Measurements from ENCODE around the gene CHMP2B. TPM values are rescaled to one million over a fixed set of nuclear protein-coding genes. Genes with fewer than 3 reads are reported as not detected.

CHMP2B gene
- total RNA-seq, 2 donors from 2014 or later = 29.2 to 36.4 TPM

DNA sequence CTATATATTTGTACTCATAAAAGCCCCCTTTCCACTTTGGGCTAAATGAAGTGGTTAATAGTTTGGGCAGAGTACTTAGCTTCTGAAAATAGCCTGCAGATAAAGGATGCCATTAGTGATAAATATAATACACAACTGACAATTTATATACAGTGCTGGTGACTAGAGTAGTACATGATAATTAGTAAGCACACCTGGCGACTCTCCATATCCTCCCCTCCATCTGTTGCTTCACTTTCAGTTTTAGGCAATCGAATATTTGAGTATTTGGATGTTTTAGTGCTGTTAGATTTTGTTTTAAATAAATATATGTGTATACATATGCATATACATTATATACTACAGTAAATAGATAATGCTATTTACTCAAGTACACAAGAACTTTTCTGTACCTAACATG, 35.9 kb upstream of the CHMP2B start:
- DNase-seq (ENCODE audit: low spot score) (no peak), ATAC-seq (ENCODE audit: insufficient number of reproducible peaks, low FRiP score, low read depth) (no peak)
- TF ChIP-seq, protein P1, sequence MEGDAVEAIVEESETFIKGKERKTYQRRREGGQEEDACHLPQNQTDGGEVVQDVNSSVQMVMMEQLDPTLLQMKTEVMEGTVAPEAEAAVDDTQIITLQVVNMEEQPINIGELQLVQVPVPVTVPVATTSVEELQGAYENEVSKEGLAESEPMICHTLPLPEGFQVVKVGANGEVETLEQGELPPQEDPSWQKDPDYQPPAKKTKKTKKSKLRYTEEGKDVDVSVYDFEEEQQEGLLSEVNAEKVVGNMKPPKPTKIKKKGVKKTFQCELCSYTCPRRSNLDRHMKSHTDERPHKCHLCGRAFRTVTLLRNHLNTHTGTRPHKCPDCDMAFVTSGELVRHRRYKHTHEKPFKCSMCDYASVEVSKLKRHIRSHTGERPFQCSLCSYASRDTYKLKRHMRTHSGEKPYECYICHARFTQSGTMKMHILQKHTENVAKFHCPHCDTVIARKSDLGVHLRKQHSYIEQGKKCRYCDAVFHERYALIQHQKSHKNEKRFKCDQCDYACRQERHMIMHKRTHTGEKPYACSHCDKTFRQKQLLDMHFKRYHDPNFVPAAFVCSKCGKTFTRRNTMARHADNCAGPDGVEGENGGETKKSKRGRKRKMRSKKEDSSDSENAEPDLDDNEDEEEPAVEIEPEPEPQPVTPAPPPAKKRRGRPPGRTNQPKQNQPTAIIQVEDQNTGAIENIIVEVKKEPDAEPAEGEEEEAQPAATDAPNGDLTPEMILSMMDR (IDR thresholded peaks at IDR 0.05) = no peak
- Histone ChIP-seq H3K27ac (no peak overlapping the region), H3K4me1 (ENCODE audit: control insufficient read depth in 1 of 2, low read depth in 2 of 2) (no peaks in the 10 kb centered on the region), H3K4me3 (no peak overlapping the region), H3K9me3 (peaks cover 2% of the 10 kb centered on the region), H3K27me3 (replicated peaks; ENCODE audit: insufficient read depth) (no peaks in the 10 kb centered on the region), H3K36me3 (no peaks in the 10 kb centered on the region)

DNA sequence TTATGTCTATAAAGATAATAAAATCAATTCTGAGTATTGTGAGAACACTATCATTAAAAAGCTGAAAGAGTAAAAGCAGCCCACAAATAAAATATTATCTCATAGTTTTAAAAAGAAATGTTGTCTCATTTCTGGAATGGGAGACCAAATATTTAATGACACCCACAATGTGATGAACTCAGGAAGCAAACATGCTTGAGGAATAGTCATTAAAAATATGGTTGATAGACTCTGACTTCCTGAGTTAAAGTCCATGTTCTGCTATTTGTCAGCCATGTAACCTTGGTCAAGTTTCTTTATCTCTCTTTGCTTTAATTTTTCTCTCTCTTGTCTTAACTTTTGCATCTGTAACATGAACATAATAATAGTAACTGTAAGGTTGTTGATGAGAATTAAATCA, 35.5 kb upstream of the CHMP2B start:
- ATAC-seq (ENCODE audit: insufficient number of reproducible peaks, low FRiP score, low read depth) = no peak
- H3K4me3 ChIP-seq = no peak overlapping the region
- H3K4me1 ChIP-seq (ENCODE audit: control insufficient read depth in 1 of 2, low read depth in 2 of 2) = no peaks in the 10 kb centered on the region
- peaks cover 2% of the 10 kb centered on the region for H3K9me3 ChIP-seq
- no peaks in the 10 kb centered on the region for H3K27me3 ChIP-seq (replicated peaks; ENCODE audit: insufficient read depth)
- H3K27ac ChIP-seq = no peak overlapping the region
- TF ChIP-seq, protein P1 (IDR thresholded peaks at IDR 0.05) = no peak
- H3K36me3 ChIP-seq = no peaks in the 10 kb centered on the region
- DNase-seq (ENCODE audit: low spot score) = no peak

- Histone ChIP-seq H3K27me3 (replicated peaks; ENCODE audit: insufficient read depth) (no peaks in the 10 kb centered on the region), H3K36me3 (no peaks in the 10 kb centered on the region), H3K9me3 (peaks cover 2% of the 10 kb centered on the region), H3K4me3 (no peak overlapping the region), H3K27ac (no peak overlapping the region), H3K4me1 (ENCODE audit: control insufficient read depth in 1 of 2, low read depth in 2 of 2) (no peaks in the 10 kb centered on the region)
- TF ChIP-seq, protein P1 (IDR thresholded peaks at IDR 0.05) = no peak
- no peak for ATAC-seq (ENCODE audit: insufficient number of reproducible peaks, low FRiP score, low read depth)
- DNase-seq (ENCODE audit: low spot score) = no peak
Observed at GRCh38 chr3:87196879-87197278, 30.2 kb upstream of the CHMP2B start.

DNA sequence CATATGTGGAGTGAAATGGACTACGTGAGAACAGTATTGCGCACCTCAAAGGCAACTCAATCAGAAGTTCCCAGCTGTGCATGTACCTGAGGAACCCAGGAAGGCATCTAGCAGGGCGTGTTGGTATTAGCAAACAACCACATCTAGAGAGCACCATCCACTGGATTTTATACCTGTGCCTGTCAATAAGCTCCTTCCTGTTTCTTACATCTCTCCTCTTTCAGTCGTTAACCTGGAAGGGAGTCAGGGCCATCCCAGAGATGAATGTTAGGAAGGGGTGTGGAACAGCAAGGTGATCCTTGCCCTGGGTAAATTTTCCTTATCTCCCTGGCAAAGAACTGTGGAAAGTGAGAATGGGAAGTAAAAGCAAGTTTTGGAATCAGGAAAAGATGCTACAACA, 29.6 kb upstream of the CHMP2B start:
- Histone ChIP-seq H3K9me3 (peaks cover 2% of the 10 kb centered on the region), H3K4me1 (ENCODE audit: control insufficient read depth in 1 of 2, low read depth in 2 of 2) (no peaks in the 10 kb centered on the region), H3K4me3 (no peak overlapping the region), H3K27ac (no peak overlapping the region), H3K36me3 (no peaks in the 10 kb centered on the region), H3K27me3 (replicated peaks; ENCODE audit: insufficient read depth) (no peaks in the 10 kb centered on the region)
- ATAC-seq (ENCODE audit: insufficient number of reproducible peaks, low FRiP score, low read depth) = no peak
- TF ChIP-seq, protein P1 (IDR thresholded peaks at IDR 0.05) = no peak
- no peak for DNase-seq (ENCODE audit: low spot score)

DNA sequence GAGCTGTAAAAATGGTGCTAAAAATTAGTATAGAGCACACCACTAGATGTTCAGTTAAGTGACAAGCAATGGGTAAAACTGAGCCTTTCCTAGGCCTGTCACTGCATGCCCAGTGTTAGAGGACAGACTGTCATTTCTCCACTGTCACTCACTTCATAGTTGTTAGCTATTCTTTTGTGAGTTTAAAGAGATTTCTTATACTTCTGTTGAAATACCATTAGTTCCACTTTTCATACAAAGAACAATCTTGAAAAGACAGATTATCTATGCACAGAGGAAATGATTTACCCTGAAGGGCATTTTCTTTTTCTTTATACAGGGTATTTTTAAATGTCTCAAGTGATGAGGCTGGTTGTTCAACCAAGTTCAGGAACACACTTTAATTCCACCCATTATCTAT, 28.3 kb upstream of the CHMP2B start:
- Histone ChIP-seq H3K4me1 (ENCODE audit: control insufficient read depth in 1 of 2, low read depth in 2 of 2) (no peaks in the 10 kb centered on the region), H3K27ac (no peak overlapping the region), H3K36me3 (no peaks in the 10 kb centered on the region), H3K9me3 (peaks cover 2% of the 10 kb centered on the region), H3K4me3 (no peak overlapping the region), H3K27me3 (replicated peaks; ENCODE audit: insufficient read depth) (no peaks in the 10 kb centered on the region)
- TF ChIP-seq, protein P1 (IDR thresholded peaks at IDR 0.05) = no peak
- ATAC-seq (ENCODE audit: insufficient number of reproducible peaks, low FRiP score, low read depth) = no peak
- DNase-seq (ENCODE audit: low spot score) = no peak

Data from thoracic aorta (tissue), 2 donors.